ENCODE results near the gene VASH1.

VASH1 gene

GRCh38 chr14:76781648-76782051 is 20.4 kb downstream of the VASH1 start:
- TF ChIP-seq GATA2 (IDR thresholded peaks at IDR 0.05; ENCODE audit: low read depth, low read length) (no peak), GATA3 (IDR thresholded peaks at IDR 0.05; ENCODE audit: low read depth, low read length) (no peak)

GRCh38 chr14:76782115-76782884 is 21.0 kb downstream of the VASH1 start:
- TF ChIP-seq GATA3 (IDR thresholded peaks at IDR 0.05; ENCODE audit: low read depth, low read length) (no peak), GATA2 (IDR thresholded peaks at IDR 0.05; ENCODE audit: low read depth, low read length) (no peak)

GRCh38 chr14:76782885-76783566 is 21.8 kb downstream of the VASH1 start:
- no peak for TF ChIP-seq GATA2 (IDR thresholded peaks at IDR 0.05; ENCODE audit: low read depth, low read length)
- TF ChIP-seq GATA3 (IDR thresholded peaks at IDR 0.05; ENCODE audit: low read depth, low read length): no peak

- TF ChIP-seq GATA3 (IDR thresholded peaks at IDR 0.05; ENCODE audit: low read depth, low read length) (no peak), GATA2 (IDR thresholded peaks at IDR 0.05; ENCODE audit: low read depth, low read length) (no peak)
Measured at GRCh38 chr14:76784266-76784874, 23.1 kb downstream of the VASH1 start.

- no peak for TF ChIP-seq GATA3 (IDR thresholded peaks at IDR 0.05; ENCODE audit: low read depth, low read length)
- no peak for TF ChIP-seq GATA2 (IDR thresholded peaks at IDR 0.05; ENCODE audit: low read depth, low read length)
Measured at GRCh38 chr14:76784881-76785280, 23.6 kb downstream of the VASH1 start.

- TF ChIP-seq GATA2 (IDR thresholded peaks at IDR 0.05; ENCODE audit: low read depth, low read length): no peak
- no peak for TF ChIP-seq GATA3 (IDR thresholded peaks at IDR 0.05; ENCODE audit: low read depth, low read length)
Measured at GRCh38 chr14:76786601-76787000, 25.3 kb downstream of the VASH1 start.

GRCh38 chr14:76792422-76792821 is 31.2 kb downstream of the VASH1 start:
- TF ChIP-seq GATA3 (IDR thresholded peaks at IDR 0.05; ENCODE audit: low read depth, low read length) (no peak), GATA2 (IDR thresholded peaks at IDR 0.05; ENCODE audit: low read depth, low read length) (no peak)

GRCh38 chr14:76793324-76793723 is 32.1 kb downstream of the VASH1 start:
- TF ChIP-seq GATA2 (IDR thresholded peaks at IDR 0.05; ENCODE audit: low read depth, low read length): no peak
- no peak for TF ChIP-seq GATA3 (IDR thresholded peaks at IDR 0.05; ENCODE audit: low read depth, low read length)

GRCh38 chr14:76793956-76794355 is 32.7 kb downstream of the VASH1 start:
- no peak for TF ChIP-seq GATA3 (IDR thresholded peaks at IDR 0.05; ENCODE audit: low read depth, low read length)
- TF ChIP-seq GATA2 (IDR thresholded peaks at IDR 0.05; ENCODE audit: low read depth, low read length): no peak

GRCh38 chr14:76806446-76806845 is 45.2 kb downstream of the VASH1 start:
- TF ChIP-seq GATA3 (IDR thresholded peaks at IDR 0.05; ENCODE audit: low read depth, low read length) (no peak), GATA2 (IDR thresholded peaks at IDR 0.05; ENCODE audit: low read depth, low read length) (no peak)

GRCh38 chr14:76808011-76808410 is 46.7 kb downstream of the VASH1 start:
- no peak for TF ChIP-seq GATA3 (IDR thresholded peaks at IDR 0.05; ENCODE audit: low read depth, low read length)
- TF ChIP-seq GATA2 (IDR thresholded peaks at IDR 0.05; ENCODE audit: low read depth, low read length): no peak

GRCh38 chr14:76808990-76809389 is 47.7 kb downstream of the VASH1 start:
- no peak for TF ChIP-seq GATA3 (IDR thresholded peaks at IDR 0.05; ENCODE audit: low read depth, low read length)
- no peak for TF ChIP-seq GATA2 (IDR thresholded peaks at IDR 0.05; ENCODE audit: low read depth, low read length)

GRCh38 chr14:76810525-76810924 is 49.3 kb downstream of the VASH1 start:
- TF ChIP-seq GATA2 (IDR thresholded peaks at IDR 0.05; ENCODE audit: low read depth, low read length) (no peak), GATA3 (IDR thresholded peaks at IDR 0.05; ENCODE audit: low read depth, low read length) (no peak)

GRCh38 chr14:76810953-76811400 is 49.7 kb downstream of the VASH1 start:
- TF ChIP-seq GATA2 (IDR thresholded peaks at IDR 0.05; ENCODE audit: low read depth, low read length): no peak
- no peak for TF ChIP-seq GATA3 (IDR thresholded peaks at IDR 0.05; ENCODE audit: low read depth, low read length)
